Activated CD8-positive, alpha-beta memory T cell treated with anti-CD3 and anti-CD28 coated beads for 24 hours (primary cell): Measurements from ENCODE around the gene STK32A.

Experiments used
- DNase-seq: peaks from one replicate; pipeline ENCODE4 v3.0.0-alpha.2; 2020

Gene STK32A

GRCh38 chr5:147396070-147396823 is 161.4 kb downstream of the STK32A start:
- no peak for DNase-seq

DNA sequence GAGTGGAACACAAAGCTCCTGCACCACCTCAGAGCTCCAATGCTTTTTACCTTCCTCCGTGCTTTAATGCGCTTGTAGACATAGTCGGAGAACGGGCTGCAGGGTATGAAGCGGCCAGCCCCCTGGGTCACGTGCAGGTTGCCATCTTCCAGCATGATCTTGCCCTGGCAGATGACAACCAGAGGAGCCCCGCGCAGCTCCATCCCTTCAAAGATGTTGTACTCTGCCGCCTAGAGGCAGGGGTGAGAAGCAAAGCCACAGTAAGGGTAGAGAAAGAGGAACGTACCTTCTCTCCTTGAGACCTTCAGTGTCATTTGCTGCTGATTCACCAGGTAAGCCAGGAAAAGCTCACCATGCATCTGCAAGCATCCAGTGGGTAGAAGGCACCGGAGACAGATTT is 162.8 kb downstream of the STK32A start:
- DNase-seq = no peak

GRCh38 chr5:147398860-147399259 is 164.0 kb downstream of the STK32A start:
- DNase-seq = no peak

DNA sequence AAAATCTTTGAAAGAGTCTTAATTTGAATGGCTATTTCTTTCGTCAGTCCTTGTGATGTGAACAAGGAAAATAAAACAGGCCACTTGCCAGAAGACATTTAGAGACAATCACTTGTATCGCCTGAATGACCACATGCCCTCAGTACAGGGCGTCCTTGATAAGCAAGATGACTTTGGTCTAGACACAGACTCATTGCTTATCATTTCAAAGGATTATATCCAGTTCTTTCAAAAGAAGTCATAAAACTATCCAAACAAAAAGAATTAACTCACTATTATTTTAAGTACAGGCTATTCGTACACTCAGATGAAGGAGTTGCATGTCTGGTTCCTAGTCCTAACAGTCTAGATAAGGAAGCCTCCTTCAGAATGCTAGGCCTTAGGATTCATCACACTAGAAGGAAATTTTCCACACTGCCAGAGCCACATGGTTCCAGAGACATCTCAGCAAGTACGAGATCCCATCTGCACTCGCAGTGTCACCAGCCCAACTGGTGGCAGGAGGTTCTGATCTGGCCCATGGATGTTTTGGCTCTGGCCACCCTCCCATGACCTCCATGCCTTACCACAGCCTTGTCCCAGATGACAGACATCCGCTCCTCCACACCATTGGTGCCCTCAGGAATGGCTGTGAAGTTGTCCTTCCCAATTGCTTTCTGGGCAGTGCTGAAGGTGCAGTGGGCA is 165.4 kb downstream of the STK32A start:
- DNase-seq = no peak

- DNase-seq = no peak
Observed at GRCh38 chr5:147400881-147401280, 166.1 kb downstream of the STK32A start.

GRCh38 chr5:147403651-147404640 is 169.1 kb downstream of the STK32A start:
- no peak for DNase-seq

DNA sequence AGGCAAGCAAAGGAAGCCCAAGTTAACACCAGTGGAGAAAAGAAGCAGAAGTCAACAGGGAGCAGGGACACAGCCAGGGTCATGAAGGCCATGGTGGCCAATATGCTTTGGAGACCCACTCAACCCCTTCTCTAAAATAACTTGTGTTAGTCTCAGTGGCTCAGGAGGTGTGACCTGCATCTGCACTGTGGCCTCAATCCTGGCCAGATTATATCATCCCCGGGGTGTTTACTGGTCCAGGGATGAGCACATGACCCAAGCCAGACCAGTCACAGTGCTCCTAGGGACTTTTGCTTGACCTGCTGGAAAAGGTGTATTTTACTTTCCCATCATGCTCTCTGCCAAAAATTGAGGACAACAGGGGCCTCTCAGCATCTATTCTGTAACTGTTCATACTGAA is 169.9 kb downstream of the STK32A start:
- no peak for DNase-seq

GRCh38 chr5:147406636-147407035 is 171.8 kb downstream of the STK32A start:
- no peak for DNase-seq

DNA sequence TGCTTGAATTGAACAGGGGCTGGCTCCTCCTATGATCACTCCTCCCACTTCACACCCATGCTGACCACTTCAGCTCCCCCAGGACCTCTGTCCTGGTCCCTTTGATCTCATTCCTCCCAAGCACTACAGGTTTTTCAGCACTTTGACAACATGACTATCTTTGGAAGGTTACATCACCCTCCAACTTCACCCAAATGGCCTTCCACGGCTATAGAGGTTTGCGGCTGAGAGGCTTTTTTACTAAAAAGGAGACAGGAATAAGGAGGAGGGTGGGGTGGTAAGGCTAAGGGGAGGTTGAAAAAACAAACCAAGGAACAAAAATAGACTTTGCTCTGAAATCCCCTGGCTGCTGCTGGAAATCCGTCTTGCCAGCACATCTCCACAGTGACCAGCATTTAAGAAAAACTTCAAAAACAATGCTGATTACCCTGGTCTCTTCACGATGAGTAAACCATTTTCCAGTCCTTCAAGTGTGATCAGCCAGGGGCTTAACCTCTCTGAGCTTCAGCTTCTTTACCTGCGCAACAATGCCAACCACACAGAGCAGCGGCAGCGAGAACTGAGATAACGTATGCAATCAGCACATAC is 172.4 kb downstream of the STK32A start:
- no peak for DNase-seq

- no peak for DNase-seq
Observed at GRCh38 chr5:147408980-147409379, 174.2 kb downstream of the STK32A start.

DNA sequence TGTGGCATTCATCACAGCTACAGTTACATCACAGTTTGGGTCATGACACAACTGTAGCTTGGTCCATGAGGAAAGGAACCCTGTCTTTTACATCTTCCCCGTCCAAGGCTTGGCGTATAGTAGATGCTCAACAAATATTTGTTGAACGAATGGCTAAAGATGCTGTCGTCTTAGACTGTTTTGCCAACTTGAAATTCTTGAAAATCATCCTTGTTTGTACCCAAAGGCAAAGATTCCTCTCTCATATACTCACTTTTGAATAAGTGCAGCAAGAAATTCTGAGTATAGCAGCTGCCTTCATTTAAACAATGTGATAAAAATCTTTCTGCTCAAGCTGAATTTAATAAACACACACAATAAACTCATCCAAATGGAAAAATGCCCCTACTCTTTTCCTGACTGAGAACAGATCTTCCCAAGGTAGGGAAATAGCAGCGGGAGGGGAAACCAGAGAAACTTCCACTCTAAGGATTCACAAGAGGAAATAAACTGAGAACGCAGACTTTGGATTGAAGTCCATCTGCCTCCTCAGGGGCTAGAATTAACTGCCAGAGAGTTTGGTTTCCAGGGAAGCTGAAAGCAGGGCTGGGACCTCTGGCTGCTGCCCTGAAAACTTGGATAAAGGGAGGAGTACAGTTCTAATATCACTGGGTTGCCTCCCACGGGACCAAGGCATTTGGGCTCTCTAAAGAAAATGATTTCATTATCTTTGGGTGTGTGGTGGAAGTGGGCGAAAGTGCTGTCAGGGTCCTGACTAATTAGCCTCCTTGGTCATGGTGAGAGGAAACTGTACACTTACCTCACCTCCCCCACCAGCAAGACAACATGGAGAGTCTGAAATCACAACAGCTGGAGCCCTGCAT is 175.9 kb downstream of the STK32A start:
- DNase-seq = no peak

DNA sequence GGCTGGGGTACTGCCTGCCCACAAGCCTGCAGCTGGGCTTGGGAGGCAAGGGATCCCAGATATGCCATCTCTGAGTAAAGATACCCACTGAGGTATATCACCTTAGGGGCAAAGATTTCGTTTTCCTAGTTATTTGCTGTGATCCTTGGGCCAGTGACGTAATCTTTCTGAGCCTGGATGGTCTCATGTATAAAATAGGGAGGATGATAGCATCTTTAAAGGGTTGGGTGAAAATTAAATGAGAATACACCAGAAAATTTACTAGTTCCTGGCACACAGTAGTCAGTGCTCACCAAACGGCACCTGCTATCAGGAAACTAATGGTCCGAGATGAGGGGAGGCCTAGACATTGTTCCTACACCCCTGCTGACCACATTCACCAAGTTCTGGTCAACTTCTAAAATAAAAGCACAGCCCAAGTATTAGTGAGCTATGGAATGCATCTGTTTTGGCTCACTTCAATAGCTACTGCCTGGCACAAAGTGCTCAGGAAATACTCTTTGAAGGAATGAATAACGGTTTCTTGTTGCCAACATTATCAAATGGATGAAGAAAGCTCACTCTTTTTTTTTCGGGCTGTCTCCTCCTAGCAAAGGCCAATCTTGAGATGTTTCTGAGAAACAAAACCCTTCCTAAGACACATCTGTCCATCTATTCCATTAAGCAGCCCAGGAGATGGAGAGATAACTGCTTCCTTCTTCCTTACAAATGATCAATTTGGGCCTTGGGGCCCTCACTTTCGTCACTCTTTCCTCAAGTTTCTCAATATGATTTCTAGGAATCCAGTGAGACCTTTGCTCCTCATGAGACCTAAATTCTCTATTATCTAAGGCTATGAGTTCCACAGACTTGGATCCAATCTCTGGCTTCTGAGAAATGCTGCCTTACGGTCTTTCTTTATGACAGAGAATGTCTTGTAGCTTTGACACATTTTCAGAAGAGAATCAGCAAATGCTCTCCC is 176.8 kb downstream of the STK32A start:
- no peak for DNase-seq

DNA sequence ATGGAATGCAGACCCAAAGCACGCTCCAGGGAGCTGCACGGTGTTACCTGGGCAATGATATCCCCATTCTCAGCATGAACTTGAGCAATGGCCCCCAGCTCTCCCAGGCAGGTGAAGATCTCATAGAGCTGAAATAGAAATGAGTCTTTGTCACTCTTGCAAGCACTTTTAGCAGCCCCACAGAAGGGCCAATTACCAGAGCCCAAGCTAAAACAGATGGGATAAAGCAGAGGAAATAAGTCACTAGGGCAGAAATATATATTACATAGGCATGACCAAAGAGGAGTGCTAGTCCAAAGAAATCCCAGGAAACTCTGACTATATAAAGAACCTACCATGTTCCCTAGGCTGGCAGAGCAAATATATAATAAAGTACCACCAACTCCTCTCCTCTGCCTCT is 177.7 kb downstream of the STK32A start:
- DNase-seq = no peak

- no peak for DNase-seq
Observed at GRCh38 chr5:147413266-147413665, 178.4 kb downstream of the STK32A start.

GRCh38 chr5:147415651-147416050 is 180.8 kb downstream of the STK32A start:
- no peak for DNase-seq

GRCh38 chr5:147417135-147417813 is 182.4 kb downstream of the STK32A start:
- no peak for DNase-seq

DNA sequence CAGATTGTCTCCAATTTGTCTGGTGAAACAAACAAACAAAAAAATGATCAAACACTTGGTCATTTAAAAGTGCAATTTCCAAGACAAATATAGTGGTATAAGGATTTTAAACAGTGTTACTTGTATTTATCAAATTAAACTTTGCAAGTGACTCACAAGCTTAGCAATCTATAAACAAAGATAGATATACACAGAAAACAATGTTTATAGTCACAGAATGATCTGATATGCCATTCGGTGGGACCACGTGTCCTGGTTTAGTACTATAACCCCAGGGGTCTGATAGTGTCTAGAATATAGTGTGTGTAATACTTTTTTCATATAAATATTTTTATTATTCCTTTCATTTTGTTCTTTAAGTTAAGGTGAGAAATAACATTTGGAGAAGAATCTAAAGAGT is 183.8 kb downstream of the STK32A start:
- DNase-seq = no peak

DNA sequence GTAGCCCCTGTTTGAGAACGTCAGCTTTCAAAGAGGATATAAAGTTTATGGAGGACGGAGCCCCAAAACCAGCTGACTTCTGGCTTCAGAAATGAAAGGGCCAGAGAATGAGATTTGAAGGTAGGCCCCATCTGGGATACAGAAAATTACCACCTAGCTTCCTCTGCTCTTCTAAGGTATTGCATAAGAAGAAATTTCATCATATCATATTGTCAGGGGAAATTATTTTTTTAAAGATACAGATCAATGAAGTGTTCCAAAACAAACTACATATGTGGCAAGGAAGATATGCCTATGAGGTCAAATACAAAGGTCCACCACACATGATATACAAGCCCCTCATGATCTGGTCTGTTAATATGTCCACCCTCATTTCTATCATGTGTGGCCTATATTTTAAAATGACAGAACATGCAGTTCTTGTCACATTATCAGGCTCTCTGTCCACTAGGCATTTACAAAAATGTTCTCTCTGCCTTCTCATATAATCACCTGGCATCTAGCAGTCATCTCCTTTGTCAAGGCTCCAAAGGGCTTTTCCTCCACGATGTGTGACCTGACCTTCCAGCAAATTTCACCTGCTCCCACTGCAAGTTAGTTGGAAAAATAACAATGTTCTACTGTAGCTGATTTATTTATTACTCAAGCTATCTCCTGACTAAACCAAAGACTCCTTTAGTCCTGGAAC is 192.0 kb downstream of the STK32A start:
- DNase-seq = no peak
